Breast epithelium (tissue), 4 donors: ENCODE results near the gene HYOU1. TPM values are rescaled to one million over a fixed set of nuclear protein-coding genes. Genes with fewer than 3 reads are reported as not detected.
"Not testable (repeated sequence)": the region's sequence is repeated elsewhere in the genome, so short reads cannot be mapped to it uniquely, and the experiment has no call there.

Experiments used
- DNase-seq, 2 donors: peaks; one replicate each; pipeline ENCODE4 v3.0.0-alpha.2; 2019; ENCODE audit warnings: low spot score in 2 of 2
- H3K27ac ChIP-seq, 2 donors: fragments of 200-600 bp; sonication (generic) in 1 of 2; one replicate each; pipeline ENCODE4 v1.5.1; 2016 to 2019; ENCODE audit warnings: mild to moderate bottlenecking in 1 of 2
- H3K27me3 ChIP-seq, 2 donors: fragments of 200-600 bp; sonication (generic) in 1 of 2; one replicate each; pipeline versions ENCODE4 v1.5.1 to v1.6.0; 2017 to 2019; ENCODE audit warnings: control low read depth in 1 of 2, mild to moderate bottlenecking in 1 of 2
- H3K36me3 ChIP-seq: fragments of 200-600 bp; one replicate; pipeline ENCODE4 v1.5.1; 2019
- H3K4me1 ChIP-seq, 2 donors: fragments of 200-600 bp; sonication (generic); one replicate each; pipeline ENCODE4 v1.5.1; 2016 to 2019; ENCODE audit warnings: control low read depth in 1 of 2
- H3K4me3 ChIP-seq, 3 donors: fragments of 200-600 bp; sonication (generic); 1 replicate in 2 of 3; 2 replicates in 1 of 3; pipeline ENCODE4 v1.5.1; 2016 to 2019; ENCODE audit warnings: mild to moderate bottlenecking in 3 of 3, moderate library complexity in 2 of 3
- H3K9me3 ChIP-seq, 2 donors: fragments of 200-600 bp; sonication (generic) in 1 of 2; one replicate each; pipeline ENCODE4 v1.5.1; 2016 to 2019; ENCODE audit warnings: control low read depth in 1 of 2
- POLR2A ChIP-seq: fragments of 450-650 bp; IDR thresholded peaks from one replicate; pipeline ENCODE4 v1.6.1; 2016; ENCODE audit warnings: antibody characterized with exemption, mild to moderate bottlenecking, moderate library complexity
- POLR2AphosphoS5 ChIP-seq, 3 donors: sonication (generic); formaldehyde crosslinking; IDR thresholded peaks; one replicate each; pipeline ENCODE4 v1.6.1; 2017; ENCODE audit warnings: antibody characterized with exemption in 3 of 3
- intact Hi-C: fragments of 100-400 bp; cut with DNase I; formaldehyde crosslinking; loops from one replicate; pipeline ENCODE4 v1.15.1; 2023; ENCODE audit warnings: low total_unique reads
- total RNA-seq, 3 donors: library from RNA; depleted of rRNA; stranded (reverse); fragments of >200 nt; gene quantifications; one replicate each; pipeline ENCODE4 v1.1.0, GENCODE V29; 2016
- TF ChIP-seq, protein P1 (sequence below), 3 donors: fragments of 450-650 bp; IDR thresholded peaks; one replicate each; pipeline ENCODE4 v1.5.1; 2016 to 2017; ENCODE audit warnings: antibody characterized with exemption in 3 of 3, mild to moderate bottlenecking in 3 of 3, moderate library complexity in 3 of 3

The HYOU1 gene
- total RNA-seq, 3 donors from 2014 or later = 37.0 to 73.7 (median 57.5) TPM

DNA sequence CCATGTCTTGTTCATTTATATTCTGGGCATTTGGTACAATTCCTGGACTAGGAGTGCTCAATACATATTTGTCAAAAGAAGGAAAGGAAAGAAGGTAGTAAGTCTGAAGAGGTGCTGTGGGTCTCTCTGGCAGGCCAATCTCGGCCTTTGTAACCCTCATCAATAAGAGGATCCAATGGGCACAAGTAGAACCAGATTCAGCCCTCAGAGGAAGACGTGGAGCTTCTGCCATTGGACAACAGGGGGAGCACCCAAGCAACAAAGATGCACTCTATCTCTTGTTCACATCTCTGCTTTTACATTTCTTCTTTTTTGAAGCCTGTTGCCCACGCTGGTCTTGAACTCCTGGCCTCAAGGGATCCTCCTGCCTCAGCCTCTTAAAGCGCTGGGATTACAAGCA lies 8.4 kb upstream of the HYOU1 start:
- Histone ChIP-seq H3K27me3 (no peaks in the 10 kb centered on the region), H3K36me3 (no peaks in the 10 kb centered on the region), H3K27ac (no peak overlapping the region), H3K9me3 (no peaks in the 10 kb centered on the region), H3K4me3 (no peak overlapping the region), H3K4me1 (no peaks in the 10 kb centered on the region)
- TF ChIP-seq POLR2A (no peak), POLR2AphosphoS5 (IDR thresholded peaks at IDR 0.05) (no peak)
- TF ChIP-seq, protein P1, sequence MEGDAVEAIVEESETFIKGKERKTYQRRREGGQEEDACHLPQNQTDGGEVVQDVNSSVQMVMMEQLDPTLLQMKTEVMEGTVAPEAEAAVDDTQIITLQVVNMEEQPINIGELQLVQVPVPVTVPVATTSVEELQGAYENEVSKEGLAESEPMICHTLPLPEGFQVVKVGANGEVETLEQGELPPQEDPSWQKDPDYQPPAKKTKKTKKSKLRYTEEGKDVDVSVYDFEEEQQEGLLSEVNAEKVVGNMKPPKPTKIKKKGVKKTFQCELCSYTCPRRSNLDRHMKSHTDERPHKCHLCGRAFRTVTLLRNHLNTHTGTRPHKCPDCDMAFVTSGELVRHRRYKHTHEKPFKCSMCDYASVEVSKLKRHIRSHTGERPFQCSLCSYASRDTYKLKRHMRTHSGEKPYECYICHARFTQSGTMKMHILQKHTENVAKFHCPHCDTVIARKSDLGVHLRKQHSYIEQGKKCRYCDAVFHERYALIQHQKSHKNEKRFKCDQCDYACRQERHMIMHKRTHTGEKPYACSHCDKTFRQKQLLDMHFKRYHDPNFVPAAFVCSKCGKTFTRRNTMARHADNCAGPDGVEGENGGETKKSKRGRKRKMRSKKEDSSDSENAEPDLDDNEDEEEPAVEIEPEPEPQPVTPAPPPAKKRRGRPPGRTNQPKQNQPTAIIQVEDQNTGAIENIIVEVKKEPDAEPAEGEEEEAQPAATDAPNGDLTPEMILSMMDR (IDR thresholded peaks at IDR 0.05) = no peak
- intact Hi-C loops = no loop called here
- DNase-seq = no peak

DNA sequence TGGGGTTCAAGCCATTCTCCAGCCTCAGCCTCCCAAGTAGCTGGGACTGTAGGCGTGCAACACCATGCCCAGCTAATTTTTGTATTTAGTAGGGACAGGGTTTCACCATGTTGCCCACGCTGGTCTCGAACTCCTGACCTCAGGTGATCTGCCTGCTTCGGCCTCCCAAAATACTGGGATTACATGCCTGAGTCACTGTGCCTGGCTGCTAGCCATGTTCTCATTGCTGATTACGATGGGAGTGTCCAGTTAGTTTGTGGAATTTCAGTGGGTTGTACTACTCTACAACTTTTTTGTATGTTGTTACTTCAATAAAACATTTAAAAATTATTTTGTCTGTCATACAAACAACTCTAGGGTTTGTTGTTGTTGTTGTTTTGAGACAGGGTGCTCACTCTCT lies 5.8 kb upstream of the HYOU1 start:
- H3K9me3 ChIP-seq = no peaks in the 10 kb centered on the region
- H3K4me1 ChIP-seq = peaks cover 0 to 5% of the 10 kb centered on the region in 2 donors
- no peak overlapping the region for H3K4me3 ChIP-seq
- no peak overlapping the region for H3K27ac ChIP-seq
- TF ChIP-seq POLR2AphosphoS5 (IDR thresholded peaks at IDR 0.05) = no peak
- TF ChIP-seq, protein P1 (IDR thresholded peaks at IDR 0.05) = no peak
- TF ChIP-seq POLR2A = no peak
- intact Hi-C loops = no loop called here
- no peaks in the 10 kb centered on the region for H3K27me3 ChIP-seq
- no peak for DNase-seq
- H3K36me3 ChIP-seq = no peaks in the 10 kb centered on the region

DNA sequence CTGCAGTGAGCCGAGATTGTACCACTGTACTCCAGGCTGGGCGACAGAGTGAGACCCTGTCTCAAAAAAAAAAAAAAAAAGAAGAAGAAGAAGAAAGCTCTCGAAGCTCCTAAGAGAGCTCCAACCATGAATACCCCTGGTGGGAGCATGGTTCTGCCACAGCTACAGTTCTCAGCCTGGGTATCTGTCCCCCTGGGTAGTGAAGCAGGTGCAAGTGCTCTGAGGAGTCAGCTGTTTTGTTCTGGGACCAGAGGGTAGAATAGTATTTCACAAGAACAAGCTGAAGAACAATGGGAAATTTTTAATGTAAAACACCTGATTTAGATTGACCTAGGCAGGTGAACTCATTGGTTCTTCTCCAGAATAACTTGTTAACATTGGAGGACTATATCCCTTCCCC lies 4.3 kb upstream of the HYOU1 start:
- Histone ChIP-seq H3K27me3 (no peaks in the 10 kb centered on the region), H3K4me3 (no peak overlapping the region), H3K4me1 (peaks cover 0 to 8% of the 10 kb centered on the region in 2 donors), H3K27ac (no peak overlapping the region), H3K9me3 (no peaks in the 10 kb centered on the region), H3K36me3 (no peaks in the 10 kb centered on the region)
- TF ChIP-seq POLR2A (no peak), POLR2AphosphoS5 (IDR thresholded peaks at IDR 0.05) (no peak)
- TF ChIP-seq, protein P1 (IDR thresholded peaks at IDR 0.05) = no peak
- intact Hi-C loops = no loop called here
- no peak for DNase-seq

DNA sequence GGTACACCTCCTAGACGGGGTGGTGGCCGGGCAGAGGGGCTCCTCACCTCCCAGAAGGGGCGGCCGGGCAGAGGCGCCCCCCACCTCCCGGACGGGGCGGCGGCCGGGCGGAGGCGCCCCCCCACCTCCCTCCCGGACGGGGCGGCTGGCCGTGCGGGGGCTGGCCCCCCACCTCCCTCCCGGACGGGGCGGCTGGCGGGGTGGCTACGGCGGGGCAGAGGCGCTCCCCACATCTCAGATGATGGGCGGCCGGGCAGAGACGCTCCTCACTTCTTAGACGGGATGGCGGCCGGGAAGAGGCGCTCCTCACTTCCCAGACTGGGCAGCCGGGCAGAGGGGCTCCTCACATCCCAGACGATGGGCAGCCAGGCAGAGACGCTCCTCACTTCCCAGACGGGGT lies 2.1 kb upstream of the HYOU1 start:
- H3K36me3 ChIP-seq, H3K27ac ChIP-seq, DNase-seq, H3K27me3 ChIP-seq, H3K9me3 ChIP-seq, H3K4me3 ChIP-seq, intact Hi-C loops: not testable (repeated sequence)
- peaks cover 7 to 16% of the 10 kb centered on the region in 2 donors for H3K4me1 ChIP-seq

DNA sequence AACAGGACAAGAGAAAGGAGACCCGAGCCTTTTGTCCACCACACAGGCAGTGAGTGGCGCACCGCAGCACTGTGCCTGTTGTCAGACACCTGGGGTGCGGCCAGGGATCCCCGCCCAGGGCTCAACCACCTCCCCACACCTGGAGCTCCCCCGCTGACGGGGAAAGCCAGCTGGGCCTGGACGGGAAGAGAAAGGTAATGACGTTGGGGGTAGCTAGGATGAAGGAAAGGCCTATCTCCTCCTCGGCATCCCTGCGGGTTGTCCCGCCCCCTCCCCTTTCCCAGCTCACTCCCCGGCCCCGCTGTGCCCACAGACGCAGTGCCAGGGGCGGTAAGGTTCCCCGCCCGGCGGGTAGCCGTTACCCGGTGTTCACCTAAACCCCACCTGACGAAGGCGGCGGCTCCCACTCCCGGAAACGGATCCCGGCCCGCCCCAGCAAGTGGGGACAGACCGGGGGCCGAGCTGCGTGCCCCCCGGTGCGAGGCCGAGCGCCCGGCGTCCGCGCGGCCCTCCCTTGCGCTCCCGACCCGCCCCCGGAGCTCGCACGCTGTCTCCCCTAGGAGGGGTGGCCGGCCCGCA lies 495 bp downstream of the HYOU1 start:
- peaks cover 7 to 16% of the 10 kb centered on the region in 2 donors for H3K4me1 ChIP-seq
- TF ChIP-seq, protein P1 (IDR thresholded peaks at IDR 0.05) = no peak
- no peak for TF ChIP-seq POLR2AphosphoS5 (IDR thresholded peaks at IDR 0.05)
- no peak for TF ChIP-seq POLR2A
- intact Hi-C loops = no loop called here
- no peaks in the 10 kb centered on the region for H3K9me3 ChIP-seq
- peak overlapping the region; percentile 78 to 96 (median 90) for H3K4me3 ChIP-seq
- peak overlapping the region; percentile 86 to 89 for H3K27ac ChIP-seq
- H3K36me3 ChIP-seq = no peaks in the 10 kb centered on the region
- DNase-seq = peak in 1 of 2 donors; percentile 33
- no peaks in the 10 kb centered on the region for H3K27me3 ChIP-seq
